HepG2 (cell line): Measurements from ENCODE around the gene SOAT2. TPM values are rescaled to one million over a fixed set of nuclear protein-coding genes. Genes with fewer than 3 reads are reported as not detected.

Source experiments
- CAMTA2 ChIP-seq: sonication (generic); formaldehyde crosslinking; IDR thresholded peaks from 2 replicates; pipeline ENCODE4 v1.4.0; 2020; ENCODE audit warnings: mild to moderate bottlenecking, missing genetic modification reagents, borderline replicate concordance
- CREB1 ChIP-seq, 2 experiments: fragments of 450-650 bp in 1 of 2; IDR thresholded peaks; 2 replicates each; pipeline ENCODE4 v1.6.1; 2016 to 2017; ENCODE audit warnings: control low read depth in 1 of 2, mild to moderate bottlenecking in 1 of 2, missing compliant biosample characterization in 1 of 2, missing genetic modification characterization in 1 of 2
- EP300 ChIP-seq, 3 experiments: sonication (generic) in 1 of 3; formaldehyde crosslinking in 1 of 3; IDR thresholded peaks; 2 replicates each; pipeline versions ENCODE4 v1.5.1 to v1.6.1; 2011 to 2020; ENCODE audit warnings: low read depth in 2 of 3, low read length in 2 of 3, borderline replicate concordance in 1 of 3, improper control_type of control experiment in 1 of 3, mild to moderate bottlenecking in 1 of 3, missing genetic modification reagents in 1 of 3, moderate library complexity in 1 of 3
- FOXA3 ChIP-seq: IDR thresholded peaks from 2 replicates; pipeline ENCODE4 v1.6.1; 2016; ENCODE audit warnings: missing genetic modification reagents, missing compliant biosample characterization
- GATAD2A ChIP-seq: IDR thresholded peaks from 2 replicates; pipeline ENCODE4 v1.6.1; 2016
- KDM3A ChIP-seq: IDR thresholded peaks from 2 replicates; pipeline ENCODE4 v1.6.1; 2018; ENCODE audit warnings: low read depth, missing compliant biosample characterization
- NR2F1 ChIP-seq, 2 experiments: fragments of 450-650 bp in 1 of 2; formaldehyde crosslinking in 1 of 2; IDR thresholded peaks; 2 replicates each; pipeline versions ENCODE4 v1.5.0 to v1.6.1; 2016 to 2020; ENCODE audit warnings: mild to moderate bottlenecking in 1 of 2, missing compliant biosample characterization in 1 of 2, missing genetic modification reagents in 1 of 2, moderate library complexity in 1 of 2
- PITX1 ChIP-seq: sonication (generic); formaldehyde crosslinking; IDR thresholded peaks from 2 replicates; pipeline ENCODE4 v1.5.1; 2020; ENCODE audit warnings: mild to moderate bottlenecking, missing genetic modification reagents
- SKI ChIP-seq: fragments of 450-650 bp; IDR thresholded peaks from one replicate; pipeline ENCODE4 v1.6.1; 2018; ENCODE audit warnings: mild to moderate bottlenecking; ENCODE audit not compliant: partially characterized antibody
- TBX2 ChIP-seq: sonication (generic); formaldehyde crosslinking; IDR thresholded peaks from 2 replicates; pipeline ENCODE4 v1.5.0; 2020; ENCODE audit warnings: missing genetic modification reagents, mild to moderate bottlenecking, borderline replicate concordance
- ZEB1 ChIP-seq: IDR thresholded peaks from 2 replicates; pipeline ENCODE4 v1.6.1; 2012; ENCODE audit warnings: mild to moderate bottlenecking, low read depth, inconsistent platforms; ENCODE audit not compliant: insufficient replicate concordance
- ZNF572 ChIP-seq: sonication (generic); formaldehyde crosslinking; IDR thresholded peaks from 2 replicates; pipeline ENCODE4 v1.5.1; 2020; ENCODE audit warnings: mild to moderate bottlenecking, missing genetic modification reagents
- ZNF670 ChIP-seq: sonication (generic); formaldehyde crosslinking; IDR thresholded peaks from 2 replicates; pipeline ENCODE4 v1.8.0; 2022; ENCODE audit warnings: mild to moderate bottlenecking, missing genetic modification reagents, borderline replicate concordance
- polyA plus RNA-seq, 8 experiments: library from polyadenylated mRNA; depleted of rRNA in 3 of 8; stranded (reverse) in 7 of 8; unstranded in 1 of 8; fragments of >200 nt; fragmentation: Illumina TruSeq in 4 of 8; extraction: Trizol in 4 of 8; gene quantifications; 2 replicates each; pipeline versions ENCODE4 v1.2.1 to v1.2.3, GENCODE V29; 2011 to 2016; ENCODE audit warnings: low read depth in 4 of 8, missing spikeins in 1 of 8, mixed read lengths in 1 of 8; ENCODE audit not compliant: insufficient read depth in 1 of 8
- total RNA-seq, 5 experiments: library from RNA; depleted of rRNA; stranded (reverse); fragments of >200 nt; fragmentation: Illumina TruSeq; extraction: Trizol; gene quantifications; 2 replicates each; pipeline ENCODE4 v1.2.3, GENCODE V29; 2016; ENCODE audit warnings: low read depth in 1 of 5
- TF ChIP-seq, protein P1 (sequence below): sonication (generic); formaldehyde crosslinking; IDR thresholded peaks from 2 replicates; pipeline ENCODE4 v1.8.0; 2022; ENCODE audit warnings: missing genetic modification reagents, mild to moderate bottlenecking, moderate library complexity, borderline replicate concordance
- TF ChIP-seq, protein P2 (sequence below): sonication (generic); formaldehyde crosslinking; conservative IDR thresholded peaks from 2 replicates; pipeline ENCODE4 v1.8.0; 2022; ENCODE audit warnings: mild to moderate bottlenecking, moderate library complexity, missing genetic modification reagents
- TF ChIP-seq, protein P3 (sequence below): sonication (generic); formaldehyde crosslinking; IDR thresholded peaks from 2 replicates; pipeline ENCODE4 v1.4.0; 2020; ENCODE audit warnings: mild to moderate bottlenecking, missing genetic modification reagents
- TF ChIP-seq, protein P4 (sequence below): sonication (generic); formaldehyde crosslinking; IDR thresholded peaks from 2 replicates; pipeline ENCODE4 v1.4.0; 2020; ENCODE audit warnings: mild to moderate bottlenecking, missing genetic modification reagents, borderline replicate concordance

SOAT2 gene
- total and polyA plus RNA-seq, 2 of the 13 experiments (the other 11 are each of a cell fraction or from before 2014, with no cell fraction given), result 14.9 to 108 TPM

DNA sequence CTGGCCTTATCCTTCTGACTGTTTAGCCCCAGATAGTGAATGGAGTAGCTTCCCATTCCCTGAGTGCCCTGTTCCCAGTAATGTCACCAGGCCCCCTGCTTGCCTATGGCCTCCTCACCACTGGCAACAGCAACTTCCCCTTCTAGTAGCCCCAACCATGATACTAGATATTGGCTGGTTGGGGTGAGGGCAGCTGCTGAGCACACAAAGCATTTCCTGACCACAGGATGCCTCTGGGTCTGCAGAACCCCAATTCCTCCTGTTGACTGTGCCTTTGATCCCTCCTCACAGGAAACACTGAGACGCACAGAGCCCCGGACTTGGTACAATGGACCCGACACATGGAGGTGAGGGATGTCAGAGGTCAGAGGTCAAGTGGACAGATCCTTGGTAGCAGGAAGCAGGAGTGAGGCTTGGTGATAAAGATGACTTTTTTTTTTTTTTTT, 597 bp downstream of the SOAT2 start (continued):
- TF ChIP-seq, protein P1, sequence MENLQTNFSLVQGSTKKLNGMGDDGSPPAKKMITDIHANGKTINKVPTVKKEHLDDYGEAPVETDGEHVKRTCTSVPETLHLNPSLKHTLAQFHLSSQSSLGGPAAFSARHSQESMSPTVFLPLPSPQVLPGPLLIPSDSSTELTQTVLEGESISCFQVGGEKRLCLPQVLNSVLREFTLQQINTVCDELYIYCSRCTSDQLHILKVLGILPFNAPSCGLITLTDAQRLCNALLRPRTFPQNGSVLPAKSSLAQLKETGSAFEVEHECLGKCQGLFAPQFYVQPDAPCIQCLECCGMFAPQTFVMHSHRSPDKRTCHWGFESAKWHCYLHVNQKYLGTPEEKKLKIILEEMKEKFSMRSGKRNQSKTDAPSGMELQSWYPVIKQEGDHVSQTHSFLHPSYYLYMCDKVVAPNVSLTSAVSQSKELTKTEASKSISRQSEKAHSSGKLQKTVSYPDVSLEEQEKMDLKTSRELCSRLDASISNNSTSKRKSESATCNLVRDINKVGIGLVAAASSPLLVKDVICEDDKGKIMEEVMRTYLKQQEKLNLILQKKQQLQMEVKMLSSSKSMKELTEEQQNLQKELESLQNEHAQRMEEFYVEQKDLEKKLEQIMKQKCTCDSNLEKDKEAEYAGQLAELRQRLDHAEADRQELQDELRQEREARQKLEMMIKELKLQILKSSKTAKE (CRISPR knock-in tag), result peak; percentile 91
- peak in 1 of 2 experiments; percentile 84; a peak in 2 of 4 replicates for TF ChIP-seq EP300 (IDR thresholded peaks at IDR 0.05; ENCODE audit: low read depth in 2 of 2, low read length in 2 of 2)
- peak; percentile 85 for TF ChIP-seq EP300 (CRISPR knock-in tag; IDR thresholded peaks at IDR 0.05; ENCODE audit: borderline replicate concordance)
- TF ChIP-seq SKI, result peak; percentile 21
- TF ChIP-seq CAMTA2 (CRISPR knock-in tag), result no peak
- TF ChIP-seq NR2F1 (CRISPR knock-in tag; IDR thresholded peaks at IDR 0.05), result peak; percentile 92 to 95
- no peak for TF ChIP-seq ZEB1
- TF ChIP-seq, protein P2, sequence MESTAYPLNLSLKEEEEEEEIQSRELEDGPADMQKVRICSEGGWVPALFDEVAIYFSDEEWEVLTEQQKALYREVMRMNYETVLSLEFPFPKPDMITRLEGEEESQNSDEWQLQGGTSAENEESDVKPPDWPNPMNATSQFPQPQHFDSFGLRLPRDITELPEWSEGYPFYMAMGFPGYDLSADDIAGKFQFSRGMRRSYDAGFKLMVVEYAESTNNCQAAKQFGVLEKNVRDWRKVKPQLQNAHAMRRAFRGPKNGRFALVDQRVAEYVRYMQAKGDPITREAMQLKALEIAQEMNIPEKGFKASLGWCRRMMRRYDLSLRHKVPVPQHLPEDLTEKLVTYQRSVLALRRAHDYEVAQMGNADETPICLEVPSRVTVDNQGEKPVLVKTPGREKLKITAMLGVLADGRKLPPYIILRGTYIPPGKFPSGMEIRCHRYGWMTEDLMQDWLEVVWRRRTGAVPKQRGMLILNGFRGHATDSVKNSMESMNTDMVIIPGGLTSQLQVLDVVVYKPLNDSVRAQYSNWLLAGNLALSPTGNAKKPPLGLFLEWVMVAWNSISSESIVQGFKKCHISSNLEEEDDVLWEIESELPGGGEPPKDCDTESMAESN, result no peak; the same call in 1 of the 2 replicates
- TF ChIP-seq GATAD2A (CRISPR knock-in tag), result peak; percentile 83
- peak; percentile 48 for TF ChIP-seq TBX2 (CRISPR knock-in tag)
- peak; percentile 56; the same call in 1 of the 2 replicates for TF ChIP-seq PITX1 (CRISPR knock-in tag)
- no peak for TF ChIP-seq CREB1 (IDR thresholded peaks at IDR 0.05)
- 0 out of 2 replicates have a peak, but pooled peaks have one; percentile 28 for TF ChIP-seq CREB1 (CRISPR knock-in tag; IDR thresholded peaks at IDR 0.05)
- peak; percentile 78 for TF ChIP-seq FOXA3 (CRISPR knock-in tag)
- TF ChIP-seq, protein P3, sequence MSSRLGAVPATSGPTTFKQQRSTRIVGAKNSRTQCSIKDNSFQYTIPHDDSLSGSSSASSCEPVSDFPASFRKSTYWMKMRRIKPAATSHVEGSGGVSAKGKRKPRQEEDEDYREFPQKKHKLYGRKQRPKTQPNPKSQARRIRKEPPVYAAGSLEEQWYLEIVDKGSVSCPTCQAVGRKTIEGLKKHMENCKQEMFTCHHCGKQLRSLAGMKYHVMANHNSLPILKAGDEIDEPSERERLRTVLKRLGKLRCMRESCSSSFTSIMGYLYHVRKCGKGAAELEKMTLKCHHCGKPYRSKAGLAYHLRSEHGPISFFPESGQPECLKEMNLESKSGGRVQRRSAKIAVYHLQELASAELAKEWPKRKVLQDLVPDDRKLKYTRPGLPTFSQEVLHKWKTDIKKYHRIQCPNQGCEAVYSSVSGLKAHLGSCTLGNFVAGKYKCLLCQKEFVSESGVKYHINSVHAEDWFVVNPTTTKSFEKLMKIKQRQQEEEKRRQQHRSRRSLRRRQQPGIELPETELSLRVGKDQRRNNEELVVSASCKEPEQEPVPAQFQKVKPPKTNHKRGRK (CRISPR knock-in tag), result no peak
- TF ChIP-seq ZNF670 (CRISPR knock-in tag), result no peak
- TF ChIP-seq ZNF572 (CRISPR knock-in tag), result no peak
- no peak; the same call in 1 of the 2 replicates for TF ChIP-seq KDM3A (CRISPR knock-in tag)
- TF ChIP-seq, protein P4, sequence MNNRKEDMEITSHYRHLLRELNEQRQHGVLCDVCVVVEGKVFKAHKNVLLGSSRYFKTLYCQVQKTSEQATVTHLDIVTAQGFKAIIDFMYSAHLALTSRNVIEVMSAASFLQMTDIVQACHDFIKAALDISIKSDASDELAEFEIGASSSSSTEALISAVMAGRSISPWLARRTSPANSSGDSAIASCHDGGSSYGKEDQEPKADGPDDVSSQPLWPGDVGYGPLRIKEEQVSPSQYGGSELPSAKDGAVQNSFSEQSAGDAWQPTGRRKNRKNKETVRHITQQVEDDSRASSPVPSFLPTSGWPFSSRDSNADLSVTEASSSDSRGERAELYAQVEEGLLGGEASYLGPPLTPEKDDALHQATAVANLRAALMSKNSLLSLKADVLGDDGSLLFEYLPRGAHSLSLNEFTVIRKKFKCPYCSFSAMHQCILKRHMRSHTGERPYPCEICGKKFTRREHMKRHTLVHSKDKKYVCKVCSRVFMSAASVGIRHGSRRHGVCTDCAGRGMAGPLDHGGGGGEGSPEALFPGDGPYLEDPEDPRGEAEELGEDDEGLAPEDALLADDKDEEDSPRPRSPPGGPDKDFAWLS (CRISPR knock-in tag), result no peak
